Activated B cell treated with CpG ODN at 0.5 μM for 24 hours (primary cell): ENCODE measurements around the gene KLHL11. TPM values are rescaled to one million over a fixed set of nuclear protein-coding genes. Genes with fewer than 3 reads are reported as not detected.

ENCODE experiments used
- ATAC-seq: fragments of 200-7000 bp; cut with Tn5 transposase; one replicate; pipeline ENCODE4 v1.10.0; 2021; ENCODE audit warnings: low read depth, mild to moderate bottlenecking, moderate library complexity
- CTCF ChIA-PET: fragments of 350-600 bp; sonication (Branson Sonifier 250); formaldehyde crosslinking; loops from one replicate; lab custom pipeline; 2021; ENCODE audit warnings: antibody characterized with exemption; lab: Charles Lee
- POLR2A ChIA-PET: fragments of 350-600 bp; sonication (Branson Sonifier 250); formaldehyde crosslinking; loops from one replicate; lab custom pipeline; 2021; ENCODE audit warnings: antibody characterized with exemption; lab: Charles Lee
- DNase-seq: peaks from one replicate; pipeline ENCODE4 v3.0.0; 2022
- H3K27ac Mint-ChIP-seq: one replicate; pipeline ENCODE4 v1.8.0; 2020; ENCODE audit warnings: mixed read lengths
- H3K27me3 Mint-ChIP-seq: one replicate; pipeline ENCODE4 v1.8.0; 2021; ENCODE audit warnings: mixed read lengths
- H3K36me3 Mint-ChIP-seq: one replicate; pipeline ENCODE4 v1.8.0; 2021; ENCODE audit warnings: low read depth, mixed read lengths
- H3K4me1 Mint-ChIP-seq: one replicate; pipeline ENCODE4 v1.8.0; 2021; ENCODE audit warnings: mixed read lengths
- H3K4me3 Mint-ChIP-seq: one replicate; pipeline ENCODE4 v1.8.0; 2020; ENCODE audit warnings: mild to moderate bottlenecking, mixed read lengths
- H3K9me3 Mint-ChIP-seq: one replicate; pipeline ENCODE4 v1.8.0; 2020; ENCODE audit warnings: mixed read lengths
- intact Hi-C: fragments of 100-400 bp; cut with micrococcal nuclease; formaldehyde crosslinking; loops from one replicate; pipeline ENCODE4 v1.15.1; 2024
- total RNA-seq: library from RNA; stranded (reverse); gene quantifications from 2 replicates; pipeline ENCODE4 v1.2.3, GENCODE V29; 2022
- TF ChIP-seq, protein P1 (sequence below): fragments of 200-600 bp; IDR thresholded peaks from one replicate; pipeline ENCODE4 v1.8.0; 2022; ENCODE audit warnings: antibody characterized with exemption, mild to moderate bottlenecking

Gene KLHL11
- total RNA-seq, 1 donor from 2014 or later, result 17.3 TPM

DNA sequence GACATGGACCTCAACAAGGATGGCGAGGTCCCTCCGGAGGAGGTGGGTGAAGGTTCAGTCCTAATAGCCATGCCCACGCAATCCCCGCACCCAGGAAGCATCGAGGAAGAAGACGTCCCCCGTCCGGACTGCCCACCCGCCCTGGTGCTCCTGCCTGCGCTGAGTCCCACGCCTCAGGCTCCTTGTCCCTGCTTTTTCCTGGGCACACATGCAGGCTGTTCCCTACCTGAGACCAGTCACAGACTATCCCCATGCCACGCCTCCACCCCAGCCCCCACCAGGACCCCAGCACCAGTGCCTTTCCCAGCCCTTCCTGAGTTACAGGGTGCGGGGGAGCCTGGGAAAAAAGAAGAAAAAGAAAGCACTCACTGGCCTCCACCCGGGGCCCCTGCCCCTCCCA lies 43.4 kb downstream of the KLHL11 start:
- ChIA-PET CTCF (no interaction called here), POLR2A (no interaction called here)
- Mint-ChIP-seq H3K9me3 (no peaks in the 10 kb centered on the region), H3K36me3 (peaks cover 16% of the 10 kb centered on the region), H3K27me3 (no peaks in the 10 kb centered on the region), H3K27ac (no peak overlapping the region), H3K4me1 (no peaks in the 10 kb centered on the region), H3K4me3 (no peak overlapping the region)
- intact Hi-C loops, result no loop called here
- TF ChIP-seq, protein P1, sequence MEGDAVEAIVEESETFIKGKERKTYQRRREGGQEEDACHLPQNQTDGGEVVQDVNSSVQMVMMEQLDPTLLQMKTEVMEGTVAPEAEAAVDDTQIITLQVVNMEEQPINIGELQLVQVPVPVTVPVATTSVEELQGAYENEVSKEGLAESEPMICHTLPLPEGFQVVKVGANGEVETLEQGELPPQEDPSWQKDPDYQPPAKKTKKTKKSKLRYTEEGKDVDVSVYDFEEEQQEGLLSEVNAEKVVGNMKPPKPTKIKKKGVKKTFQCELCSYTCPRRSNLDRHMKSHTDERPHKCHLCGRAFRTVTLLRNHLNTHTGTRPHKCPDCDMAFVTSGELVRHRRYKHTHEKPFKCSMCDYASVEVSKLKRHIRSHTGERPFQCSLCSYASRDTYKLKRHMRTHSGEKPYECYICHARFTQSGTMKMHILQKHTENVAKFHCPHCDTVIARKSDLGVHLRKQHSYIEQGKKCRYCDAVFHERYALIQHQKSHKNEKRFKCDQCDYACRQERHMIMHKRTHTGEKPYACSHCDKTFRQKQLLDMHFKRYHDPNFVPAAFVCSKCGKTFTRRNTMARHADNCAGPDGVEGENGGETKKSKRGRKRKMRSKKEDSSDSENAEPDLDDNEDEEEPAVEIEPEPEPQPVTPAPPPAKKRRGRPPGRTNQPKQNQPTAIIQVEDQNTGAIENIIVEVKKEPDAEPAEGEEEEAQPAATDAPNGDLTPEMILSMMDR, result no peak
- no peak for DNase-seq
- no peak for ATAC-seq

DNA sequence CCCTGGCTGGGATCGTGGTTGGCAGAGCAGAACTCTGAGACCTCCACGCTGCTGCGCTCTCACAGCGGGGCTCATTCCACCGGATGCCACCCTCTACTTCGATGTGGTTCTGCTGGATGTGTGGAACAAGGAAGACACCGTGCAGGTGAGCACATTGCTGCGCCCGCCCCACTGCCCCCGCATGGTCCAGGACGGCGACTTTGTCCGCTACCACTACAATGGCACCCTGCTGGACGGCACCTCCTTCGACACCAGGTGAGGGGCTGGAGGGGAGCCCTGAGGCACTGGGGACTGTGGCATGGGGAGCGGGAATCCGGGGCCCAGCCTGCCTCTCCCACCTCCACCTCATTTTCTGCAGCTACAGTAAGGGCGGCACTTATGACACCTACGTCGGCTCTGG lies 47.2 kb downstream of the KLHL11 start:
- Mint-ChIP-seq H3K27me3 (peaks cover 3% of the 10 kb centered on the region), H3K9me3 (no peaks in the 10 kb centered on the region), H3K4me1 (peaks cover 3% of the 10 kb centered on the region), H3K36me3 (no peaks in the 10 kb centered on the region), H3K27ac (no peak overlapping the region), H3K4me3 (no peak overlapping the region)
- ATAC-seq (no peak), DNase-seq (no peak)
- TF ChIP-seq, protein P1, result no peak
- intact Hi-C loops, result no loop called here
- CTCF ChIA-PET, result no interaction called here
- POLR2A ChIA-PET, result interaction anchor here (0.6 to 0.8 kb wide), 3 partner anchors 47 to 148 kb away, joined by 3 to 11 read pairs (median 4); no protein-coding TSS in a partner anchor

DNA sequence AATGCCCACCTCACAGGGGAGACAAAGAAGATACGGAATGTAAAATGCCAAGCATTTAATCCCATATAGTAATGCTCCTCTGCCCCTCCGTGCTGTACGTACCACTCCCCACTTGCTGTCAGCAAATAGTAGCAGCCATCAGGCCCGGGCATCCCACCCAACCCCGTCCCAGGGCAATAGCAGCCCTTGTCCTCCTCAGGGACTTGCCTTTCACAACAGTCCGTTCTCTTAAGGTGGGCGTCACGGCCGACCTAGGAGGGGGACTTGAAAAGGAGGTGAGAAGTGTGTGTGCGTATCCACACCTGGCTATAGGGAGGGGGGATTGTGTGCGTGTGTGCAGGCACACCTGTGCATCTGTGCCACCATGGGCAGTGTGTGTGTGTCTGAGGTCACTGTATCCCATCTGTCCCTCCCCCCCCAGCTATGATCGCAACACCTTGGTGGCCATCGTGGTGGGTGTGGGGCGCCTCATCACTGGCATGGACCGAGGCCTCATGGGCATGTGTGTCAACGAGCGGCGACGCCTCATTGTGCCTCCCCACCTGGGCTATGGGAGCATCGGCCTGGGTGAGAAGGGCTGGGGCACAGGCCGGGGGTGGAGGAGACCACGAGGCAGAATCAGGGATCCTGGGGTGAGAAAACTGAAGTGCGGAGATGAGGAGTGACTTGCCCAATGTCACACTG lies 48.4 kb downstream of the KLHL11 start:
- ATAC-seq, result no peak
- ChIA-PET POLR2A (no interaction called here), CTCF (no interaction called here)
- TF ChIP-seq, protein P1, result no peak
- Mint-ChIP-seq H3K4me3 (no peak overlapping the region), H3K4me1 (peaks cover 12% of the 10 kb centered on the region), H3K27ac (no peak overlapping the region), H3K27me3 (peaks cover 6% of the 10 kb centered on the region), H3K9me3 (no peaks in the 10 kb centered on the region), H3K36me3 (no peaks in the 10 kb centered on the region)
- no peak for DNase-seq
- intact Hi-C loops, result no loop called here

DNA sequence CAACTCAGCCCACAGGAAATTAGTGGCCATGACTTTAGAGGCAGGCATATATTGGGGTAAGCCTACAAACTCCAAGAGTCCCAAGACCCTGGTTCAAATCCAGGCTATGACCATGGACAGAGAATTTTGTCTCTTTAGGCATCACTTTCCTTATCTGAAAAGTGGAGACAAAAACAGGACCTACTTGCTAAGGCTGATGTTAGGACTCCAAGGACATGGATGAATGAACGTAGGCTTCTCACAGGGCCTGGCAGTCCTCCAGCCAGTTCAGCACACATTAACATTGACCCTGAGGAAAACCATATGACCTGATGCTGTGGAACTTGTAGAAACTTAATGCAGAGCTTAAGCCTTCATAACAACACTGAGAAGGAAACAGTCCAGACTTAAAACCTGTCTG lies 51.0 kb downstream of the KLHL11 start:
- DNase-seq (no peak), ATAC-seq (no peak)
- Mint-ChIP-seq H3K4me1 (peaks cover 15% of the 10 kb centered on the region), H3K27ac (no peak overlapping the region), H3K9me3 (no peaks in the 10 kb centered on the region), H3K36me3 (no peaks in the 10 kb centered on the region), H3K4me3 (no peak overlapping the region), H3K27me3 (peaks cover 9% of the 10 kb centered on the region)
- ChIA-PET CTCF (no interaction called here), POLR2A (no interaction called here)
- TF ChIP-seq, protein P1, result no peak
- intact Hi-C loops, result no loop called here

DNA sequence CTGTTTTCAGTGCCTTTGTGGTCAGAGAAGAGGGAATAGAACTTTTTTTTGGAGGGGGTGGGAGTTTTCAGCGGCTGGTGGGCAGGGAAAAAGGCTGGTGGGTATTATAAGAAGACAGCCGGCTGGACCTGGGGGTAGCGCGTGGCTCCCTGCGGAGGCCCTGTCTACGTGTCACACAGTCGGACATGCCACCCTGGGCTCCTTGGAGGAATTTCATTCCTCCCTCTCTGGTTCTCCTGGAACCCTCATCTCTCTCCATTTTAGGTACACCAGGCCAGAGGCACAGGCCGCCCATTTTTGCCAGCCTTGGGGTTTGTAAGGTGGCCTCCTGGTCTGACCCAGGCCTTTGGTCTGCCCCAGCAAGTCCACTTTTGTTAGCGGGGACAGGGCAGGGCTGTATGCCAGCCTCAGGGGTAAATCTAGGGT lies 51.5 kb downstream of the KLHL11 start:
- no peak for ATAC-seq
- Mint-ChIP-seq H3K4me1 (peaks cover 15% of the 10 kb centered on the region), H3K36me3 (no peaks in the 10 kb centered on the region), H3K27me3 (peaks cover 9% of the 10 kb centered on the region), H3K27ac (no peak overlapping the region), H3K9me3 (no peaks in the 10 kb centered on the region), H3K4me3 (peak overlapping the region; percentile 46)
- CTCF ChIA-PET, result interaction anchor here (1.4 kb wide), 1 partner anchor 27 kb away, joined by 3 read pairs; the partner anchor contains the start of gene JUP
- intact Hi-C loops, result no loop called here
- POLR2A ChIA-PET, result no interaction called here
- no peak for DNase-seq
- TF ChIP-seq, protein P1, result no peak
